ENCODE data around the gene KIAA0825.
"Not testable (repeated sequence)": the region's sequence is repeated elsewhere in the genome, so short reads cannot be mapped to it uniquely, and the experiment has no call there.

KIAA0825 gene

GRCh38 chr5:94170158-94170557 is 448.2 kb downstream of the KIAA0825 start:
- DNase-seq: not testable (repeated sequence)

DNA sequence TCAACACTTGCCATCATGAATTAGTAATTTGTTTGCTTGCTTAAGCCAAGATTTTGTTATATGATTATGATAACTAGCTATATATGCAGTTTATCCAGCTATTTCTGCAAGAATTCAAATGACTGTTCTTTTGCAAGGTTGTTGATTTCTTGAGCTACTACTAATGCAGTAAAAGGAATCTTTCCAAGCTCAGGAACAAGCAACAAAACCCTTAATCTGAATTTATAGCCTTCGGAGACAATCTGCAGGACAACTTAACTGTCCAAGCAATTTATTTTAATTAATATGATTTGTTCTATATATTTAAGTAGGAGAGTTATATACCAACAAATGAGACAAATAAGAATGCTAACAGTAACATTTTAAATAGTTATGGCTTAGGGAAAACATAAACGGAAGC is 450.3 kb downstream of the KIAA0825 start:
- DNase-seq: no peak

- DNase-seq: no peak
These were observed 456.6 kb downstream of the KIAA0825 start for GRCh38 chr5:94161801-94162200.

- DNase-seq: no peak
These were observed 459.3 kb downstream of the KIAA0825 start for GRCh38 chr5:94159144-94159543.

DNA sequence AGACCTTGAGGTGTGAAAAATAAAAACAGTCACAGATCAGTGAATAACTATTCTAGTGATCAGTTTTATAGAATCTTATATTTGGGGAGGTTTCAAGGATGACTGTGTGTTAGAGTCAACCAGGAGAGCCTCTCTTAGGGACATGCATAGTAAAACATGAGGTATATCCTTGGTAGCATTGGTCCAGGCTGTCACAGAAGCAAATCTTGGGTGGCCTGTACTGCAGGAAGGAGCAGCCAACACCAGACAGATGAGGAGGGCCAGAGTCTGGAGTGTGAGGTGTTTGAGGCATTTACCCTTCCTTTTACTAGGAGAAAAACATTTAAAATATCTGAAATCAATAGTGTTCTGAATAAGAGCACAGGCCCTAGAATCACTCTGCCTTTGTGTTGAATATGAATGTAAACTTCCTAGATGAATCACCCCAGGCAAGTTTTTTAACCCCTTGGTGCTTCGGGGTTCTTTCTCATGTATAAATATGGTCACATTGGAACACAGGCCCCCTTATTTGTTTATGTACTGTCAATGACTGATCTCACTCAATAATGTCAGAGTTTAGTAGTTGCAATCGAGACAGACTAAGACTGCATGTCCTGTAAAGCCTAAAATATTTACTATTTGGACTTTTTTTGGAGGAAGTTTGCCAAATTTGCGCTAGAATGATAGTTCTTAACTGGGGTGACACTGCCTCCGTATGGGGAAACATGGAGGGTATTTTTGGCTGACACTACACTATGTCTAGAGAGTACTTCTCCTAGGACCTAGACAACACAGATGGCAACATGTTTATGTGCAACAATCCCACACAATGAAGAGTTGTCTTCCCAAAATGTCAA is 460.5 kb downstream of the KIAA0825 start:
- DNase-seq: no peak

GRCh38 chr5:94154672-94155071 is 463.7 kb downstream of the KIAA0825 start:
- DNase-seq: no peak

GRCh38 chr5:94153736-94154450 is 464.5 kb downstream of the KIAA0825 start:
- DNase-seq: no peak

DNA sequence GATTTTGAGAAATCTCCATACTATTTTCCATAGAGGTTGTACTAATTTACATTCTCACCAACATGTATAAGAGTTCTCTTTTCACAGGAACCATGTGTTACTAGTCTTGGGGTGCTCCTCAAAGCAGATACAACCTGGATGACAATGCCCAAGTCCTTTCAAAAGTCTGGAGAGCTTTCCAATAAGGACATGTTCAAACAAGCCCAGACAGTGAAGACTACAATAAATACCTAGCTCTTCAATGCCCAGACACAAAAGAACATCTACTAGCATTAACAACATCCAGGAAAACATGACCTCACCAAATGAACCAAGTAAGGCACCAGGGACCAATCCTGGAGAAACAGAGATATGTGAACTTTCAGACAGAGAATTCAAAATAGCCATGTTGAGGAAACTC is 474.8 kb downstream of the KIAA0825 start:
- not testable (repeated sequence) for DNase-seq

DNA sequence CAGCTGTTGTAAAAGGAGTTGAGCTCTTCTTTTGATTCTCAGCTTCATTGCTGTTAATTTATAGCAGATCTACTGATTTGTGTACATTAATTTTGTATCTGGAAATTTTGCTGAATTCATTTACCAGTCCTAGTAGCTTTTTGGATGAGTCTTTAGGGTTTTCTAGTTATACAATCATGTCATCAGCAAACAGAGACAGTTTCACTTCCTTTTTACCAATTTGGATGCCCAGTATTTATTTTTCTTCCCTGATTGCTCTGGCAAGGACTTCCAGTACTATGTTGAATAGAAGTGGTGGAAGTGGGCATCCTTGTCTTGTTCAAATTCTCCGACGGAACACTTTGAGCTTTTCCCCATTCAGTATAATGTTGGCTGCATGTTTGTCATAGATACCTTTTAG is 478.1 kb downstream of the KIAA0825 start:
- no peak for DNase-seq

GRCh38 chr5:94130077-94130476 is 488.3 kb downstream of the KIAA0825 start:
- DNase-seq: no peak

GRCh38 chr5:94125107-94125506 is 493.3 kb downstream of the KIAA0825 start:
- no peak for DNase-seq

DNA sequence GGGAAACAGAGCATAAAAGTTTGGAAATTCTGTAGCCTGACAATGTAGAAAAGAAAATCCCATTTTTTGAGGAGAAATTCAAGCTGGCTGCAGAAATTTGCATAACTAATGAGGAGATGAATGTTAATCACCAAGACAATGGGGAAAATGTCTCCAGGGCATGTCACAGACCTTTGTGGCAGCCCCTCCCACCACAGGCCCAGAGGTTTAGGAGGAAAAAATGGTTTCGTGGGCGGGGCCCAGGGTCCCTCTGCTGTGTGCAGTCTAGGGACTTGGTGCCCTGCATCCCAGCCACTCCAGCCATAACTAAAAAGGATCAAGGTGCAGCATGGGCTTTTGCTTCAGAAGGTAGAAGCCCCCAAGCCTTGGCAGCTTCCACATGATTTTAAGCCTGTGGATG is 502.1 kb downstream of the KIAA0825 start:
- DNase-seq: not testable (repeated sequence)

GRCh38 chr5:94113087-94113486 is 505.3 kb downstream of the KIAA0825 start:
- DNase-seq: no peak

DNA sequence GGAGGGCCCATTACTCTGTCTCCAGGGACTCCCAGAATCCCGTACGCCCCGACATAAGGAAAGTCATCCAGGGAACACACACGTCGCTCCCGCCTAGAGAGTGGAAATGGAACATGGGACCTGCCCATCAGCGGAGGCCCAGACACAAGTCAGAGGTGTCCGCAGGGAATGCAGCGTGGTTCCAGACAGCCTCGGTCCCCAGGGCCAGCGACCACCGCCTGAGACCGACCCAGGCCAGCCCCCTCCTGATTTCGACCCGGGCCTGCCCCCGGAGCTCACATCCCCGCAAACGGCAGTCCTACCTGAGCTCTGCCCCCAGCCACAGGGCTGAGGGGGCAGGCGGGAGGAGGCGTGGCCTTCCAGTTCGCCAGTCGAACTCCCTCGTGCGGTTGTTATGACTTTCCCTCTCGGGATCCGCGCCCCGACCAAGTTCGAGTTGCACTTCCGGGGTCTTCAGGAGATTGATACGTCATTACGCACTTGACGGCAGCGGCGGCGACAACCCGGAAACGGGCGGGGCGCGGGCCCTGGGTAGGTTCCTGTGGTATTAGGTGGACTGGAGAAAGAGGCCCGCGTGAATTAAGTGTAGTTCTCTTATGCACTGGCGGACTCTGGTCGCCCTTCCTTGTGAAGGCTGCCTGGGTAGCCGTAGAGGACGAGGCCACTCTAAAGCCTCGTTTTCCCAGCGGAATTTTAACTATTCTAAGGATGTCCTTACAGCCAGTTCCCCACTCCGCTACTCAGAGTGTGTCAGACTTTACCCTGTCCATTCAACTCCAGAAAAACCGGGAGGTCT is 507.0 kb downstream of the KIAA0825 start:
- peak; percentile 91 for DNase-seq

DNA sequence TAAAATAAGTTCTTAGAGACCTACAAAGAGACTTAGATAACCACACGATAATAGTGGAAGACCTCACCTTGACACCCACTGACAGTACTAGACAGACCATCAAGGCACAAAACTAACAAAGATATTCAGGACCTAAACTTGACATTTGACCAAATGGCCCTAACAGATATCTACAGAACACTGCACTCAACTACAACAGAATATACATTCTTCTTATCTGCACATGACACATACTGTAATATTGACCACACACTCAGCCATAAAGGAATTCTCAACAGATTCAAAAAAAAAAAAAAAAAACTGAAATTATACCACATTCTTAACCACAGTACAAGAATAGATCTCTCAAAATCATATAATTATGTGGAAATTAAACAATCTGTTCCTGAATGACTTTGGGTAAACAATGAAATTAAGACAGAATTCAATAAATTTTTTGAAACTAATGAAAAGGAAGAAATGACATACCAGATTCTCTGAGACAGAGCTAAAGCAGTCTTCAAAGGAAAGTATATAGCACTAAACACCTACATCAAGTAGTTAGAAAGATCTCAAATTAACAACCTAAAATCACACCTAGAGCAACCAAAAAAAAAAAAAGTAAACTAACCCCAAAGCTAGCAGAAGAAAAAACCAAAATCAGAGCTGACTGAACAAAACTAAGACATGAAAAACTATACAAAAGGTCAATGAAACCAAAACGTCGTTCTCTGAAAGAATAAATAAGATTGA is 514.7 kb downstream of the KIAA0825 start:
- no peak for DNase-seq

All from DMS79 treated with DMSO at 0.1 percent for 48 hours (cell line).